Measurements from ENCODE around the gene DEGS2.
"Not testable (repeated sequence)": the region's sequence is repeated elsewhere in the genome, so short reads cannot be mapped to it uniquely, and the experiment has no call there.

The DEGS2 gene

DNA sequence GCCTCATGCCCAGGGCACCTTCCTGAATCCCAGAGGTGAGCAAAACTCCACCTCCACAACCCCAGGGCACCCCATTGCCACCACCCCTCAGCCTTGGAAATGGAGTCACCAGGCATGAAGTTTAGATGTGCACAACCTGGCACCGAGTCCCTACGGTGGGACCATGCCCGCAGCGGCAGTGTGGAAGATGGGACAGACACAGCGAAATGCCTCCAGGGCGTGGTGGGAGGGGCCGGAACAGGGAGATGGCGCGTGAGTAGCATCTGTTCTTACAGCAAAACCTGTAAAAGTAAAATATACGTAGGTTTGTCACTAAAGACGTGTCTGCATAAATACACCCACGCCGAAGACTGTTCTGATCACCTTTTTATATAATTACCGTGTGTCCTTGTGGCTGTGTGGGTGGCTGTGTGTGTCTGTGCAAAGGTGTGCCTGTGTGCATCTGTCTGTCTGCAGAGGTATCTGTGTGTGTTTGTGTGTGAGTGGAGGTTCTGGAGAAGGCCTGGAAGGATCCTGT, 17.4 kb upstream of the DEGS2 start:
- DNase-seq: no peak

DNA sequence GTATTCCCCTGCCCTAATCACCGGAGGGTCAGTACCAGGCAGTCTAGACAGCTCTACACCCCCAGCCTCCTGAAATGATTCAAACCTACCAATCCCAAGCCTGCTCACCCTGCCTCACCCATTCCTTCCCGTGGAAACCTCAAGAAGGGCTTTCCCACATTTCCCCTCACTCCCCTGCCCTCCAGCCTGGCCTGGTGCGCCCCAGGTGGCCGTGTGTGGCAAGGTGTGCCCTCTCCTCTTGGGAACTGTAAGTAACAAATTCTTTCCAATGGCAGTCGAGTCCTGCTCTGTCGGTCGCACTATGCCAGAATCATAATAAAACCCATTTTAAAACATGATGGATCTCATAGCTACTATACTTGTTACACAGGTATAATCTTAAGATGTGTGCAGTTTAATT, 13.9 kb upstream of the DEGS2 start:
- DNase-seq: no peak

DNA sequence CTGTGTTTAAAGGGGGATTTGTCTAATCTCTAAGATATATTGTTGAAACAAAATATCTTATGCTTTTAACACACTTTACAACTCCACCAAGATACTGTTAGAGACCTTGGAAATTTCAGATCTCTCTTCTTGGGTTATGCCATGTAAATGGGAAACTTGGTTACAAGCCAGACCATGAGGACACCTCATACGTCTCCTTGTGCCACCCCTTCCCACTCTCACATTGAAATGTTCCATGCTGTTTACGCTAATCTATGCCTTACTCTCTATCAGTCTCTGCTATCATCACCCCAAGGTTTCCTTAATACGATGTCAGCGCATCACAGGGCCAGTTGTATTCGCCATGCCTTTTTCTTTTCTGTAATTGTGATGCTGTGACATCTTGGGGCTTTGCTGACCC, 13.4 kb upstream of the DEGS2 start:
- DNase-seq: no peak

DNA sequence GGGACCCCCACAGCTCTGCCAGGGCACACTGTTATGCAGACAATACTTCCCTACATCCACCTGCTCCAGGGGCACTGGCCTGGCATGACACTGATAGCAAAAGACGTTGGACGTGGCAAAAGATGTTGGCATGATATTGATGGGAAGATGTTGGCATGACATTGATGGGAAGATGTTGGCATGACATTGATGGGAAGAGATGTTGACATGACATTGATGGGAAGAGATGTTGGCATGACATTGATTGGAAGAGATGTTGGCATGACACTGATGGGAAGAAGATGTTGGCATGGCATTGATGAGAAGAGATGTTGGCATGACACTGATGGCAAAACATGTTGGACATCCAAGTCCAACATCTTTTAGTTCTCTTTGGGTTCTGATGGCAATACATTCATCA, 11.4 kb upstream of the DEGS2 start:
- DNase-seq: no peak

DNA sequence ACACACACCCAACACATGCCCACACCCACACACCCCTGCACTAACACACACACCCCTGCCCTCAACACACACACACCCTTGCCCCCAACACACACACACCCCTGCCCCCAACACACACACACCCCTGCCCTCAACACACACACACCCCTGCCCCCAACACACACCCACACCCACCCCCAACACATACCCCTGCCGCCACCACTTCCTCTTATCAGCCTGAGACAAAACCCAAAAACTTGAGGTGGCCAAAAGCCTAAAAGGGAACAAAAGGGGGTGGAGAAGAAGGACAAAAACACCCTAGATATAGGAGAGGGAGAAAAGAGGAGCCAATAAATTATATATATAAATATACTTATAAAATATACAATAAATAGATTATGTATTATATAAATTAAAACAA, 9.1 kb upstream of the DEGS2 start:
- DNase-seq: no peak

DNA sequence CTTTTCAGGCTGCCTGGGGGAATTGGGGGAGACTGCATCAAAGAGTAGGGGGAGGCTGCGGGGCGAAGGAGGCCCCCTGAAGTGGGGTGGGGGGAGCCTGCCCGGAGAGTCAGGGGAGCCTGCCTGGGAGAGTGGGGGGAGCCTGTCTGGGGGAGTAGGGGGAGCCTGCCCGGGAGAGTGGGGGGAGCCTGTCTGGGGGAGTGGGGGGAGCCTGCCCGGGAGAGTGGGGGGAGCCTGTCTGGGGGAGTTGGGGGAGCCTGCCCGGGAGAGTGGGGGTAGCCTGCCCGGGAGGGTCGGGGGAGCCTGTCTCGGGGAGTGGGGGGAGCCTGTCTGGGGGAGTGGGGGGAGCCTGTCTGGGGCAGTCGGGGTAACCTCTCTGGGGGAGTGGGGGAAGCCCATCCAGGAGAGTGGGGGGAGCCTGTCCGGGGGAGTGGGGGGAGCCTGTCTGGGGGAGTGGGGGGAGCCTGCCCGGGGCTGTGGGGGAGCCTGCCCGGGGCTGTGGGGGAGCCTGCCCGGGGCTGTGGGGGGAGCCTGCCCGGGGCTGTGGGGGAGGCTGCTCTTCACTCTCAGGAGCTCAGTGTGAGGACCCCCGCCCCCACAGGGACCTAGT, 6.5 kb upstream of the DEGS2 start:
- no peak for DNase-seq

DNA sequence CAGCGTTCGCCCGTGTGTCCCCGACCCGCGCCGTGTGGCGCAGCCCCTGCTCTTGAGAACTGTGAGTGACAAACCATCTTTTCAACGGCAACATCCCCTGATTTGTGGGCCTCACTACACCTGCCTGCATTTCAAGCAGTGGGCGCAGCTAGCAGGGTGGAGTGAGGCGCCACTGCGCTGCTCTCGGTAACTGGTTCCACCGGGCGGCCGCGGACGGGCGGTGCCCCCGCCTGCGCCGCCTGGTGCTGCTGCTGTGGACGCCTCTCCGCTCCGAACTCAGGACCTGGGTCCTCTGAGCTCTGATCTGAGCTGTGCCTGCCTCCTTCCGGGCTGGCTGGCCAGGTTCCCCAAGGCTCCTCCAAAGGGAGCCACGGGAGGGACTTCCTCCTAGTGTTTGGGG, 5.9 kb upstream of the DEGS2 start:
- DNase-seq: no peak

DNA sequence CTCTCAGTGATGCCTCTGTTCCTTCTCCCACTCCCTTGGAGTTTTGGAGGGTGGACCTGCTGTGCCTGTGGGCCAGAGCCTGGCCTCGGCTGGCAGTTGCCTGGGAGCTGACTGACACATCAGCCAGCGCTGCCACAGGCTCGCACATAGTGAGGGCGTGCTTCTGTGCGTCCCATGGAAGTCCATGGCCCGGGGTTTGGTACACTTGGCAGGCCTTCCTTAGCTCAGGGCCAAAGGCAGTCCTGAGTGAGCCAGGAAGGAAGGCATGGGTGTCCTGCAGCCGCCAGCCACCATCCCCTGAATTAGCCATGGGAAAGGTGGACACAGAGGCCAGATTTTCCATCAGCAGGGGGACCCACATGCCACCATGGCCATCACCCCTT, 1.1 kb upstream of the DEGS2 start:
- DNase-seq: no peak

DNA sequence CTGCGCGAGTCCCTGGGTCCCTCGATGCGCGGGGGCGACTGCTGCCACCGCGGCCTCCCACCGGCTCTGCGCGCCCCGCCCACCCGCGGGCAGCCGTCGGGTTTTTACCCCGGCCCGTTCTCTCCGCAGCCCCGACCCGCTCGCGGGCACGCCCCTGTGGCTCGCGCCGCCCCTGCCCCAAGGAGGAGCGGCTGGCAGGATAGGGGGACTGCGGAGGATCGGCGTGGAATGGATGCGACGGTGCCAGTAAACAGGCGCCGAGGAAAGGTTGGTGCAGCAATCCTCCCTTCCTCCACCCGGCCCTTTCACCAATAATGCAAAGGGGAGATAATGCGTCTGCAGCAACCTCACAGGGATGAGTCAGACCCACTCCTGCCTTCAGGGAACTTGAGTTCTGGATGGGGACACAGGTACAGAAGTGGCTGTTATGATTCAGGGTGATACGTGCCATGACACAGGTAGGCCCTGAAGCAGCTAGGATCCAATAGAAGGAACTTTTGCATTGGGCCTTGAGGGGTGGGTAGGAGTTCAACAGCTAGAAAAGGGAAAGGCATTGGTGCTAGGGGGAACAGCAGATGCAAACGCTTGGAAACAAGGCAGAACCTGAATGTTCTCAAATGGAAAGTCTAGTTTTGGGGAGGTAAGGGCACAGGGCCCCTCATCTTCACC, 554 bp upstream of the DEGS2 start:
- no peak for DNase-seq

DNA sequence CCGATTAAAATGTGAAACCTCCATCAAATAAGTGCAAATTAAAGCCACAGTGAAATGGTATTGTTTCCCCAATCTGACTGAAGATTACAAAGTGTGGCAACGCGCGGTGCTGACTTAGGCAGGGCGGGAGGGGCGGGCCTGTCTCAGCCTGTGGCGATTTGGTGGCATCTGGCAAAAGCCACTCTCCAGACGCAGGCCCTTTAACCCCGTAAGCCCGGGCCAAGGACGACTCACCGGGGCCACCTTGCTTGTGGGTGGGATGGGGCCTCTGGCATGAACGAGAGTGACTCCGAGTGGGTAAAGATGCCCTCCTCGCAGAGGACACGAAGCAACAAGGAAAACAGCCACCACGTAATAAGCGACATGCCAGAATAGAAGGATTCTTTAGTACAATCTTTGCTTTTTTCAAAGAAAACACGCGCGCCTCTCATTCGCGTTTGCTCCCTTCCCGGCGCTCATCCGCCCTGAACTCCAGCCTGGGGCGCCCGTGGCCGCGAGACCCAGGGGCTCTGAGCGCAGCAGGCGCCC, 815 bp downstream of the DEGS2 start:
- no peak for DNase-seq

DNA sequence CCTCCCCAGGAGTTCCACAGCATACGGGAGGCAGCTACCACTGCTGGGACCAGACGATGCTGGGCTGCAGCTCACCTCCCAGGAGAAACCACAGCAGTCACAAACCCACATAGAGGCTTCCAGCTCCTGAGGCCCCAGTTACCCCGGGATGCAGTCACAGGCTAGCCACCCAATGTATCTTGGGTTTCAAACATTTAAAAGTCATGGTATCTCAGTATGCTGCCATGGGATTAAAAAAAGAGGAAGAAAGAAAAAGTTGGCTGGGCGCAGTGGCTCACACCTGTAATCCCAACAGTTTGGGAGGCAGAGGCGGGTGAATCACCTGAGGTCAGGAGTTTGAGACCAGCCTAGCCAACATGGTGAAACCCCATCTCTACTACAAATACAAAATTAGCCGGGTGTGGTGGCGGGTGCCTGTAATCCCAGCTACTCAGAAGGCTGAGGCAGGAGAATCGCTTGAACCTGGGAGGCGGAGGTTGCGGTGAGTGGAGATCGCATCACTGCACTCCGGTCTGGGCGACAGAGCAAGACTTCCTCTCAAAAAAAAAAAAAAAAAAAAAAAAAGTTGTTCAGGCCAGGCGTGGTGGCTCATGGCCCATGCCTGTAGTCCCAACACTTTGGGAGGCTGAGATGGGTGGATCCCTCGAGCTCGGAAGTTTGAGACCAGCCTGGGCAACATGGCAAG, 1.8 kb downstream of the DEGS2 start:
- DNase-seq: not testable (repeated sequence)

DNA sequence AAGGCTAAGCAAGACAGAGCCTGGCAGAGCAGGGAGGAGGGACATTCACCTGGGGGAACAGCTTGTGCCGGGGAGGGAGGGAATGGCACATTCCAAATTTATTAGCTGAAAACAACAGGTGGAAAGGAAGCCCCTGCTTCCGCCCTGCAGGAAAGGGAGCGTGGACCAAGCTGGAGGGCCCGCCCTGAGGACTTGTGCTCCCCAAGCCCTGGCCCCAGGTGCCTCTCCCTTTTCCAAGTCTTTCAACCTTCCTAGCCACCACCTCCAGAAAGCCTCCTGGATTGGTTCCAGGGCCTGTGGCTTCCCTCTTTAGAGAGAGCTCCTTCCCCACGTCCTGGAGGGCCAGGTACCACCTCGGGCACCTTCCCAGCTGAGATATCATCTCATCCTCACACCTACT, 2.7 kb downstream of the DEGS2 start:
- no peak for DNase-seq

DNA sequence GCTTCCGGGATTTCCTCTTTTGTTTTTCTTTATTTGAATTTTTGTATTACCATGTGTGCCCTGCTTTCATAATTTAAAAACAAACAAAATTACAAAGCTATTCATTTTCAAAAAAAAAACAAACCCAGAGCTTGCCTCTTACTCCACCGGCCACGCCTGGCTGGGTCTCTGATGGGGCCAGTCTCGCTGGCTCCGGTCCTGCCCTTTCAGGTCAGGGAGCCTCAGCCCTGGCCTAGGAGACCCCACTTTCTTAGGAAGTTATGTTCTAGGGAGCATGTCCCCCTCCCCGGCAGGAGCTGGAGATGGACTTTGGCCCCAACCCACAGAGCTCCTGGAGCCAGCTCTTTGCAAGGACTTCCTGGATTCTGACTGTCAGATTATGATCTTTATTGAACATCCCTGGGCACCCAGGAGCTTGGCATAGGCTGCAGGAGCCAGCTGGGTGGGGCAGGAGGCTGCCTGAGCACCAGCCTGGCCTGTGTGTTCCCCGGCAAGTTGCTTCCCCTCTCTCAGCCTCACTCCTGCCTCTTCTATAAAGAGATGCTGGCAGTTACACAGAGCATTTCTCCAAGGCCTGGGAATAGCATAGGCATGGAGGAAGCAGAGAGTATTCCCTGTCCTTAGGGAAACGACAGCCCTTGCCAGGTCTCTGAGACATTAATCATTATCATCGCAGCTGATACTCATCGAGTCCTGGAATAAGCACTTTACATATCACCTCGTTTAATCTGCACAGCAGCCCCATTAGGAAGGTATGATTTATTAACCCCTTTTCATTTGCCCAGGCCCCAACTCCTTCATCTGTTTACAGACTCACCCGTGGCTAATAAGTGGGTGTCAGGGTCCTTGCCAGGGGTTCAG, 3.5 kb downstream of the DEGS2 start:
- no peak for DNase-seq

DNA sequence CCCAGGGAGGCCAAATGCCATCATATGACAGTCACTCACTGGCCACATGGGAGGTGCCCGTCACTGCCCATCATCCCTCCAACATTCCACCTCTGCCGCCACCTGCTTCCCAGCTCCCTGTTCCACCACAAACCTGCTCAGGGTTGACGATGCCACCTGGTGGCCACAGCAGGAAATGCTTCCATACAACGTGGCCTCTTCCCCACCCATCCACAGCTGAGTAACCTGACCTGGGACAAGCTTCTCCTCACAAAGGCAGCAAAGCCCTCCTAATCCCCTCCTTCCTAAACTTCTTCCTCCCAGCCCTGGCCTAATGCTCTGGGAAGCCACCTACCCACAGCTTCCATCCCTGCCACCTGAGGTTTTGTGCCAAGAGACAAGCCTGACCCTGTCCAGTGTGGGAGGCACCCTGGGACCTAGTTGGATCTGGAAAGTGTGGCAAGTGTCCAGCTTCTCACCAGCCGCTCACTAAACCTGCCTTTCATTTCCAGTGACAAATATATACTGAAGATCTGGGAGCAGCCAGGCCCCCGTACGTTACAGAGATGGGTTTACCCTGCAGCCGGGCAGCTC, 4.3 kb downstream of the DEGS2 start:
- peak; percentile 19 for DNase-seq

DNA sequence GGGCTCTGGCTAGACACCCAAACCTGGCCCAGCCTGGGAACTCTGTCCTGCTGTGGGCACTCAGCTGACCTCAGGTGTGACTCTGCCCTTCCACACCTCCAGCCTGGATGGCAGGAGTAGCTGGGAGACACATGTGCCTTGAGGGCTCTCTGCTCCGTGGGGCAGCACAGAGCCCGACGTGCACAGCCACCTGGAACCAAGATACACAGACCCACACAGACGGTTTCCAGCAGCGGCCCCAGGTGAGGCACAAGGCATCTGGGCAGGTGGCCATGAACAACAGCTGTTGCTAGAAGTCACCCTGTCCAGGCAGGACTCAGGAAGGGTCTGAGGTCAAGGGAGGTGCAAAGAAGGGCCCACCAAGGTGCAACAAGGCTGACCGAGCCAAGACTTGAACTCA, 5.9 kb downstream of the DEGS2 start:
- DNase-seq: no peak

DNA sequence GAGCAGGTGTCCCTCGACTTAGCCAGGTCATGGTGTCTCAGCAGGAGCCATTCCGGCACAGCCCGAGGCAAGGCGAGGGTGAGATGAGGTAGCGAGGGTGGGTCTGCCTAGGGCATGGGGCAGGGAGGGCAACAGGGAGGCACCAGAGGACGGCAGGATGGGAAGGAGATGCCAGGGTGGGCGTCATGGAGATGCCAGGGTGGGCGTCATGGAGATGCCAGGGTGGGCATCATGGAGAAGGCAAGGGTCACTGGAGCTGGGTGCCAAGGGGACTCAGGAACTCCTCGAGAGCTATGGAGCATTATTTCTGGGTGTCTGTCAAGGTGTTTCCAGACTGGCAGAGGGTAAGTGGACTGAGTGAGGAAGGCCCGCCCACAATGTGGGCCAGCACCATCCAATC, 7.4 kb downstream of the DEGS2 start:
- no peak for DNase-seq

DNA sequence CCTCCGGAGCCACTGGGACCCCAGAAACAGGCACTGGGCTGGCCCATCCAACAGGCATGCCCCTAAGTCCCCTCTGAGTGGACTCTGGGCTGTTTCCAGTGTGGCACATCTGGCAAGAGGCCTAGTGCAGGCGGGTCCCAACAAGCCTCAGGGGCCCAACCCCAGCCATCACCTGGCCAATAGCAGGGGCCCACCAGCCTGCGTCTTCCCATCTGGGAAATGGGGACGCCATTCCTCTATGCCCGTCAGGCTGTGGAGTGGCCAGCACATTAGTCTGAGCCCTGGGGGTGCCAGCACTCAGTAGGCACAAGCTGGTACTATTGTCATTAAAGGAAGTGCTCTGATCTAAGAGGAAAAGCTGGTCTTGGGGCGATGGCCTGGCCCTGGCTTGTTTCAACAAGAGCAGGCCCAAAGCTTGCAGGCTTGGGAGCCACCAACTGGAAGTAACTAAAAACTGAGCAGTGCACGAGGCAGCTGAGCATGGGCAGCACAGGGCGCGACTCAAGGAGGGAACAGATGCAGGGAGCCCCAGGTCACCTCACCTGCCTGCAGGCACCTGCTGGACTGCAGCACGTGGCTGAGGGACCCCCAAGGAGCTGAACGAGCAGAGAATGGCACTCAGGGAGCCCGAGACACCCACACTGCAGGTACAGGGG, 8.4 kb downstream of the DEGS2 start:
- no peak for DNase-seq

DNA sequence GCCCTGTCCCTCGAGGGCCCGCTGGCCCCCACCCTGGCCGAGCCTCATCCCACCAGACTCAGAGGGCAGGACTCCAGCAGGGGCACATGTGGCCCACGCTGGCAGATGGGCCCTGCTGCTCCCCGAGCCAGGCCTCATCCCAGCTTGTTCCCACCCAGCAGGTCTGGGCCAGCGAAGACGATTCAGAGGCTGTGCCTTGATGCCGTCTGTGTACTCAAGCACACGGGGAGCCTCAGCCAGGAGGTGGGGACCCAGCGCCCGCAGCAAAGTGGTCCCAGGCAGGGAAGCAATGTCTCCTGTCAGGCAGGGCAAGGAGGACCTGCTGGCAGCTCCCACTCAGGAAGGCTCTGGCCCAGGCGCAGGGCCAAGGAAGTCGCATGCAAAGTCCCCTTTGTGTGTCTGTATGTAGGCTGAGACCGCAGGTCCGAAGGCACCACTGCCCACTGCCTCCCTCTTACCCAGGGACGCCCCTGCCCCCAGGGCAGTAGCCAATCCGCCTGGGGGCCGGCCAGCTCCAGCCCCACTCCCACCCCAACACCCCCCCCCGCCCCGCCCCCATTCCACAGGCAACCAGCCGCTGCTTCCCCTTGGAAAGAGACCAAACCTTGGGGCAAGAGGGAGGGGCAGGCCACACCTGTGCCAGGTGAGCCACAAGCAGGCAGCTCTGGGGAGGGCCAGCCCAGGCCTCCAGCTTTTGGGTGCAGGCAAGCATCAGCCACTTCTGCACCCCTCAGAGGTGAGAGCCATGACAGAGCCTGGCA, 9.4 kb downstream of the DEGS2 start:
- DNase-seq: no peak

DNA sequence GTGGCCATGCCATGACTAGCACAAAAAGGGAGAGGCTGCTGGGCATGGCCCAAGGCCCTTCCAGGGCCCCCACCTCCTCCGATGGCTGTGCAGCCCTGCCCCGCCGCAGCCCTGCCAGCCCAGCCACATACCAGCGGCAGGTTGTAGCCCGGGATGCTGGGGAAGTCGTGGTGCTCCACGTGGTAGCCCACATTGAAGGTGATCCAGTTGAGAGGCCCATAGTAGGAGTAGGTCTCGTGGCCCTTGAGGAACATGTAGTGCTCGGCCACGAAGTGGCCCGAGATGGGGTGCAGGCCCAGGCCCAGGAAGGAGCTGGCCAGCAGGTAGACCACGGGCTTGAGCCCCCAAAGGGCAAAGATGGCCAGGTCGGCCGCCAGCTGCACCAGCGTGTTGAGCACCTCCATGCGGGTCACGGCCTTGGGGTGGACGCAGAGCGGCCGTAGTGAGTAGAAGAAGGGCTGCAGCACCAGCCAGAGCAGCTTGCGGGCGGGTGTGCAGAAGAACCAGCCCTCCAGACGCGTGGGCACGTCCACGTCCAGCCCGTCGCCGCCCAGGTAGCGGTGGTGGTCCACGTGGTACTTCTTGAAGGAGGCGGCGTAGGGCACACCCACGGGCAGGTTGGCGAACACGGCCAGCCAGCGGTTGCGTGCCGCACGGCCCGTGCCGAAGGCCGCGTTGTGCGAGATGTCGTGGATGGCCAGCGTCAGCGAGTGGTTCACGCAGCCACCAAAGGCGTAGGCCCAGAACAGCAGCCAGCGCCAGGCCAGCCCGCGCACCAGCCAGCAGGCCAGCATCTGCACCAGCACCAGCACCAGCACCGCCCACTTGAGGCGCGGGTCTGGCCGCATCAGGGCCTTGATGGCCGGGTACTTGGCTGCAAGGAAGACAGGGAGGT, 10.4 kb downstream of the DEGS2 start:
- DNase-seq: no peak

Measured in activated CD4-positive, alpha-beta T cell treated with anti-CD3 and anti-CD28 coated beads, Interleukin-2, amount 50 U/mL, for 1 hour (primary cell).